ENCODE results near the gene TPGS1.

Gene TPGS1

DNA sequence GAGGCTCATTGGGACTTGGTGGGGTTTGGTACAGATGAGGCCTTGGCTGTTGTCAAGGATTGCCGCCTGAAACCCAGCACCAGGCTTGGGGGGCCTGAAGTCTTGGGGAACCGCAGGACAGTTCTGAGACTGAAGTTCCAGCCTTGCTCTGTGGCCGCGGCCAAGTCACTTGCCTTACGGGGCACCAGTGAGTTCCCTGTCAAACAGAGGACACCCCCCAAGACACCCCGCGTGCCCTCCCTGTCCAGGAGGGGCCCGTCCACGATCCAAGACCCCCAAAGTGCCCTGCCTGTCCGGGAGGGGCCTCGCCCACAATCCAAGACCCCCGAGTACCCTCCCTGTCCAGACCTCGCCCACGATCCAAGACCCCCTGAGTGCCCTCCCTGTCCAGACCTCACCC, 26.8 kb downstream of the TPGS1 start:
- Mint-ChIP-seq H3K9me3 (no peaks in the 10 kb centered on the region), H3K36me3 (peaks cover 18% of the 10 kb centered on the region), H3K4me1 (peaks cover 16% of the 10 kb centered on the region), H3K27ac (no peak overlapping the region), H3K4me3 (peak overlapping the region; percentile 77)
- DNase-seq (ENCODE audit: low spot score in 2 of 2), result no peak
- ATAC-seq, result no peak

GRCh38 chr19:535017-535835, 27.9 kb downstream of the TPGS1 start:
- no peaks in the 10 kb centered on the region for H3K9me3 Mint-ChIP-seq
- peak overlapping the region; percentile 77 for H3K27ac Mint-ChIP-seq
- peak overlapping the region; percentile 55 for H3K4me3 Mint-ChIP-seq
- peaks cover 16% of the 10 kb centered on the region for H3K4me1 Mint-ChIP-seq
- ATAC-seq (no peak), DNase-seq (ENCODE audit: low spot score in 2 of 2) (no peak)
- peaks cover 22% of the 10 kb centered on the region for H3K36me3 Mint-ChIP-seq

DNA sequence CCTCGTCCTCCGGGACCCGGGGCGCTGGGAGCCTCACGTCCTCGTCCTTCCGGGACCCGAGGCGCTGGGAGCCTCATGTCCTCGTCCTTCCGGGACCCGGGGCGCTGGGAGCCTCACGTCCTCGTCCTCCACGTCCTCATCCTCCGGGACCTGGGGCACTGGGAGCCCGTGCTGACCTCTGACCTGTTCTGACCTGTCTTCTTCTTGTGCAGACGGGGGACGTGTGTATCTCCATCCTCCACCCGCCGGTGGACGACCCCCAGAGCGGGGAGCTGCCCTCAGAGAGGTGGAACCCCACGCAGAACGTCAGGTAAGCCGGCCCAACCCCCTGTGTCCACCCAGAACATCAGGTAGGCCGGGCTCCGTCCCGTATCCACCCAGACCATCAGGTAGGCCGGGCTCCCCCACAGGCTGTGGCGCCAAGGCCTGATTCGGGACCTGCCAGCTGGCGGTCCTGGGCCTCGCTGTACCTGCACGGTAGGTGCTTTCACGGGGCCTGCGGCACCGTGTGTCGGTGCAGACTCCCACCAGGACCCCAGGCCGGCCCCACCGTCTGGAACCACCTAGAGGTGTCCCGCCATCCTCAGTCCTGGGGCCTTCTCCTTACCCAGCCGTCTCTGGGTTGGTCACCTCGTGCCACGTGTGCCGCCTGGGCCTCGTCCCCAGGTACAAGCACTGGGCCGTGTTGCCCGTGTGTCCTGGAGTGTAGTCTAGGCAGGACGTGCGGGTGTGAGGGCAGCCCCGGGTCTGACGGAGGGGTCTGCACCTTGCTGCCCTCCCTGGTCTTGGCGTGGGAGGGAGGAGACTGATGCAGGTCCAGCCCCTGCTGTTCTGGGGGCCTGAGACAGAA, 29.0 kb downstream of the TPGS1 start:
- ATAC-seq (no peak), DNase-seq (ENCODE audit: low spot score in 2 of 2) (no peak)
- Mint-ChIP-seq H3K4me3 (no peak overlapping the region), H3K9me3 (no peaks in the 10 kb centered on the region), H3K4me1 (peaks cover 16% of the 10 kb centered on the region), H3K36me3 (peaks cover 26% of the 10 kb centered on the region), H3K27ac (no peak overlapping the region)

DNA sequence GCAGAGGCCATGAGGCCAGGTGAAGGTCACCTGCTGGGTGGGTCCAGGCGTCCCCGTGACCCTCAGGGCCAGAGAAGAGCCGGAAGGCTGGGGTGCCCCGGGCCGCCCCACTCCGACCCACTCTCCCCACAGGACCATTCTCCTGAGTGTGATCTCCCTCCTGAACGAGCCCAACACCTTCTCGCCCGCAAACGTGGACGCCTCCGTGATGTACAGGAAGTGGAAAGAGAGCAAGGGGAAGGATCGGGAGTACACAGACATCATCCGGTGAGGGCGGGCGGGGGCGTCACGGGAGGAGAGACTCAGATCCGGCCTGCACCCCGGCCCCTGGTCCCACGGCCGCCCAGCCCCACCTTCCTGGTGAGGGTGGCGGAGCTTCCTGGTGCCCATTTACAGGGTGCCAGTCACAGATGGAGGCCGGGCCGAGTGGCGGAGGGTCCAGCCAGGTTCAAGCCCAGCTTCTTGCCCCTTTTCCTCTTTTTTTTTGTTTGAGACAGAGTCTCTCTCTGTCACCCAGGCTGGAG, 29.6 kb downstream of the TPGS1 start:
- ATAC-seq (no peak), DNase-seq (ENCODE audit: low spot score in 2 of 2) (no peak)
- Mint-ChIP-seq H3K9me3 (no peaks in the 10 kb centered on the region), H3K4me3 (no peak overlapping the region), H3K27ac (no peak overlapping the region), H3K4me1 (peaks cover 16% of the 10 kb centered on the region), H3K36me3 (peaks cover 30% of the 10 kb centered on the region)

DNA sequence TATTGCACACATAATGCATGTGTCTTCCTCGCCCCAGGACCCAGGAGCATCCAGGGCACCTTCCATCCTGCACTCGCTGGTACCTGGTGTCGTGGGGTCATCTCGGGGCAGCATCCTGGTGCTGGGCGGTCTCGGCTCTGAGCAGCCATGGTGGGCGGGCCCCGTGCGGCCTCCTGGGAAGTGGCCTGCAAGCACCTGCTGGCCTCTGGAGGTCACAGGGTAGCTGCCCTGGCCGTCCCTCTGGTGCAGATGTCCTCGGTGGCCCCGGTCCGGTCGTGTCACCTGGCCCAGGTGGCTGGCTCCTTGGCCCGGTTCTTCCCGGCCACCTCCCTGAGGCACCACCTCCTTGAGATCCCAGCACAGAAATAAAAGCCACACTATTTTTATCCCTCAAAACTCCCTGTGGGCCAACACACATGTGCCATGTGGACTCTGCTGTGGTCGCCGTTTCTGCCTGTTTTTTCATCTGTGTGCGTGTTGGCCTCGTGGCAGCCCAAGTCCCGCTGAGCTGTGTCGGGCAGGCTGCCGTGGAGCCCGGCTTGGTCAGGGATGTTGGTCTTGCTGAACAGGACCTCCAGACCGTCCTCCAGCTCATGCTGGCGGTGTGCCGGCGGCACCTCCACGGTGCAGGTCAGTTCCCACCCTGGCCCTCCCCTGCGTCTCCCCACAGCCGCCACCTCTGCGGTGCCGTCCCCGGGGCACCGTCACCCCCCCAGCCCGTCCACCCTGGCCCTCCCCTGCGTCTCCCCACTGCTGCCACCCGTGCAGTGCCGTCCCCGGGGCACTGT, 31.5 kb downstream of the TPGS1 start:
- no peak for DNase-seq (ENCODE audit: low spot score in 2 of 2)
- peaks cover 8% of the 10 kb centered on the region for H3K4me1 Mint-ChIP-seq
- no peak overlapping the region for H3K4me3 Mint-ChIP-seq
- no peak for ATAC-seq
- no peaks in the 10 kb centered on the region for H3K9me3 Mint-ChIP-seq
- no peak overlapping the region for H3K27ac Mint-ChIP-seq
- peaks cover 38% of the 10 kb centered on the region for H3K36me3 Mint-ChIP-seq

DNA sequence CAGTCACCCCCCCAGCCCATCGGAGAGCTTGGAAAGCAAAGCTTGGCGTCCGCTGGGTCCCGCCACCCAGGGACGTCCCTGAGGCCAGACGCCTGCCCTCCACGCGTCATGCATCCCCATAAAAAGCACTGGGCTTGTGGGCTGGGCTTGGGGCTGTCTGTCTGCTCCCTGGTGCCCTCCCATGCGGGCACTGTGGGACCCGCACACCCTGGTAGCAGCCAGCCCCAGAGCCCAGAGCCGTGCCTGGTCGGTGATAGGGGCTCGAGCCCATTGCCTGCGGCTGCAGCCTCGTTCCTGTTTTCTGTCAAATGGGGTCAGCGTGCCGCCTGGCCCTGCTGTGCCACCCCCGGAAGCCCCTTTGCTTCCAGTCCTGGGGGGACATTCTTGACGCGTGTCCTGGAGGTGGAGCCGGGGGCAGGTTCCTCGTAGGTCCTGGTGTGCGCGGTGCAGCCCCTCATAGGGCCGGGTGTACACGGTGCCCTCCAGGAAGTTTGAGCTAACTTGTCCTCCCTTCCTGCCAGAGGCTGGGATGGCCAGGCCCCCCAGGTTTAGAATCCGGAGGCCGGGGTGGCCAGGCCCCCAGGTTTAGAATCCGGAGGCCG, 32.2 kb downstream of the TPGS1 start:
- Mint-ChIP-seq H3K36me3 (peaks cover 44% of the 10 kb centered on the region), H3K4me3 (no peak overlapping the region), H3K9me3 (no peaks in the 10 kb centered on the region), H3K27ac (no peak overlapping the region), H3K4me1 (peaks cover 15% of the 10 kb centered on the region)
- DNase-seq (ENCODE audit: low spot score in 2 of 2) (no peak), ATAC-seq (no peak)

- no peaks in the 10 kb centered on the region for H3K9me3 Mint-ChIP-seq
- DNase-seq (ENCODE audit: low spot score in 2 of 2), result no peak
- no peak overlapping the region for H3K27ac Mint-ChIP-seq
- H3K36me3 Mint-ChIP-seq, result peaks cover 51% of the 10 kb centered on the region
- no peak for ATAC-seq
- H3K4me1 Mint-ChIP-seq, result peaks cover 16% of the 10 kb centered on the region
- H3K4me3 Mint-ChIP-seq, result no peak overlapping the region
These were observed 33.8 kb downstream of the TPGS1 start for GRCh38 chr19:540867-541637.

GRCh38 chr19:541699-542098, 34.4 kb downstream of the TPGS1 start:
- Mint-ChIP-seq H3K9me3 (no peaks in the 10 kb centered on the region), H3K4me1 (peaks cover 16% of the 10 kb centered on the region), H3K27ac (no peak overlapping the region), H3K4me3 (no peak overlapping the region), H3K36me3 (peaks cover 51% of the 10 kb centered on the region)
- ATAC-seq (no peak), DNase-seq (ENCODE audit: low spot score in 2 of 2) (no peak)

GRCh38 chr19:542173-542866, 35.0 kb downstream of the TPGS1 start:
- ATAC-seq (no peak), DNase-seq (ENCODE audit: low spot score in 2 of 2) (no peak)
- Mint-ChIP-seq H3K27ac (no peak overlapping the region), H3K9me3 (no peaks in the 10 kb centered on the region), H3K36me3 (peaks cover 52% of the 10 kb centered on the region), H3K4me1 (peaks cover 16% of the 10 kb centered on the region), H3K4me3 (peak overlapping the region; percentile 86)

DNA sequence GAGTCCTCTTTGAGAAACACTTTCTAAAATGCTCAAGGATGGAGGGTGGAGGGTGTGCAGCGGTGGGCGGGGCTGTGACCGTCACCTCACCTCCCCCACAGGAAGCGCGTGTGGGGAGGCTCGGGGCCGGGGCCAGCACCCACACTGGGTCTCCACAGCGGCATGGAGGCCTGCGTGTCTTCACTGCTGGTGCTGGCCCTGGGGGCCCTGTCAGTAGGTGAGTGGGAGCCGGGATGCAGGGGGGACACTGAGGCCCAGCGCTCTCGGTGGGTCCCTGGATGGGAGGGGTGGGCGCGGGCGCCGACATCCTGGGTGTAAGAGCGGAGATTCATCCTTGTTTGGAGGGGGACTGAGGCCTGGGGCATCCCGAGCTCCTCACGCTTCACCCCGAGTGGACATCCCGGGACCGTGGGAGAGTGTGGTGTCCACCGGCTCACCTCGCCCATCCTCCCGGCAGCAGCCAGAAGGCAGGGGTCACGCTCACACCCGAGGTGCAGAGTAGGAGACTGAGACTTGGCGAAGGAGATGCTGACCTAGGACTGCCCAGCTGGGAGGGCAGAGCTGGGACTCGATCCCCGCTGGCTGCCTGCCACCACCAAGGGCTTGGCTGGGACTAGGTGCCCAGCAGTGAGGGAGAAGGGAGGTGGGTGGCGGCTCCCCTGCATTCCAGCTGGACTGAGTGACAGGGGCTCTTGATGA, 36.8 kb downstream of the TPGS1 start, which contains the start of gene GZMM:
TSS of gene GZMM (plus strand) at position 144 of the 699 bp plus-strand sequence. CDS start at position 163, 19 bp downstream.
- Mint-ChIP-seq H3K36me3 (peaks cover 41% of the 10 kb centered on the region), H3K27ac (peak within 1 kb of the TSS; percentile 93), H3K4me3 (peak within 1 kb of the TSS; percentile 86), H3K9me3 (no peaks in the 10 kb centered on the region), H3K4me1 (peaks cover 25% of the 10 kb centered on the region)
- DNase-seq (ENCODE audit: low spot score in 2 of 2) (peak; percentile 56 to 87), ATAC-seq (peak; percentile 95)

DNA sequence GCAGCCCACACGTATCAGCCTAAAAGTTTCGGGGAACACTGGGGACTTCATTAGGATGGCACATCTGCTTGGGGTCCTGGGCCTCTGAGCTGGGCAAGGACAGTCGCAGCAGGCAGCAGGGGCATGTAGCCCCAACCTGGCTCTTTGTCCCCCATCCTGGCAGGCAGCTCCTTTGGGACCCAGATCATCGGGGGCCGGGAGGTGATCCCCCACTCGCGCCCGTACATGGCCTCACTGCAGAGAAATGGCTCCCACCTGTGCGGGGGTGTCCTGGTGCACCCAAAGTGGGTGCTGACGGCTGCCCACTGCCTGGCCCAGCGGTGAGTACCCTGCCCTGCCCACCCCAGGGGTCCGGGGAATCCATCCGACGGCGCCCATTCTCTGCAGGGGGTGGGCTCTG, 39.8 kb downstream of the TPGS1 start:
- Mint-ChIP-seq H3K4me3 (no peak overlapping the region), H3K36me3 (peaks cover 27% of the 10 kb centered on the region), H3K4me1 (peaks cover 34% of the 10 kb centered on the region), H3K27ac (no peak overlapping the region), H3K9me3 (no peaks in the 10 kb centered on the region)
- ATAC-seq (no peak), DNase-seq (ENCODE audit: low spot score in 2 of 2) (no peak)

GRCh38 chr19:547836-548720, 40.8 kb downstream of the TPGS1 start:
- Mint-ChIP-seq H3K27ac (peak overlapping the region; percentile 65), H3K4me1 (peaks cover 34% of the 10 kb centered on the region), H3K9me3 (no peaks in the 10 kb centered on the region), H3K36me3 (peaks cover 31% of the 10 kb centered on the region), H3K4me3 (no peak overlapping the region)
- ATAC-seq (no peak), DNase-seq (ENCODE audit: low spot score in 2 of 2) (no peak)

Data from stimulated activated effector memory CD8-positive, alpha-beta T cell treated with anti-CD3 and anti-CD28 coated beads, Interleukin-12 subunit alpha, Interleukin-12 subunit beta, amount 100 ng/mL, for 72 hours (primary cell).